Measurements from ENCODE around the gene TRRAP.

The TRRAP gene

DNA sequence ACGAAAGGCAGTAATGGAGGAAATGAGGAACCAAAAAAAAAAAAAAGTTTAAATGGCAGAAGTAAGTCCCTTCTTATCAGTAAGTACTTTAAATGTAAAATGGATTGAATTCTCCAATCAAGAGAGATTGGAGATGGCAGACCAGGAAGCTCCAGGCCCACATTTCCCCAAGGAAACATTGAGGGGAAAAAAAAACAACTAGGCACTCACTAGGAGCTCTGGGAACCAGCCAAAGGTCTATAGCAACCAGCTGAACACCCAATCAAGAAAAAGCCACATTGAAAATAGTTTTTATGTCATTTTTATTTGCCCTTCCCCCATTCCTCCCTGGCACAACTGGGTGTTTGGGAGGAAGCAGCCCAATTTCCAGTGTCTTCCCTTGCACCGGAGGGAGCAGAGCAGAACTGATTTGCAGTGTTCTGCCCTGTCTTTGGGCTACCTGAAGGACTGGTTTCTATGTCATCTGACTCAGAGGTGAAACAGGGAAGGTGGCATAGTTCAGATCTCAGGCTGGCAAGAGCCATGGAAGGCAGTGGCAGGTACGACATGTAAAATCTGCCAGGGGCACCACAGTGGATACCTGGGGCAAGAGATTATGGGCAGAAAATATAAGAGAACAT is 143.7 kb downstream of the TRRAP start:
- in situ Hi-C loops (cut with MboI; ENCODE audit: low sequenced_read_pairs) = no loop called here

DNA sequence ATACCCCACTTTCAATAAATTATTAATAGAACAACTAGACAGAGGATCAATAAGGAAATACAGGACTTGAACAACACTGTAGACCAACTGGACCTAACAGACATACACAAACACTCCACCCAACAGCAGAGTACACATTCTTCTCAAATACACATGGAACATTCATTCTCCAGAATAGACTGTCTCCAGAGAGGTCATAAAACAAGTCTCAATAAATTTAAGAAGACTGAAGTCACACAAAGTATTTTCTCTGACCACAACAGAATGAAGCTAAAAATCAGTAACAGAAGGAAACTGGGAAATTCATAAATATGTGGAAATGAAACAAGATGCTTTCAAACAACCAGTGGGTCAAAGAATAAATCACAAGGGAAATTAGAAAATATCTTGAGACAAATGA is 145.7 kb downstream of the TRRAP start:
- in situ Hi-C loops (cut with MboI; ENCODE audit: low sequenced_read_pairs) = no loop called here

DNA sequence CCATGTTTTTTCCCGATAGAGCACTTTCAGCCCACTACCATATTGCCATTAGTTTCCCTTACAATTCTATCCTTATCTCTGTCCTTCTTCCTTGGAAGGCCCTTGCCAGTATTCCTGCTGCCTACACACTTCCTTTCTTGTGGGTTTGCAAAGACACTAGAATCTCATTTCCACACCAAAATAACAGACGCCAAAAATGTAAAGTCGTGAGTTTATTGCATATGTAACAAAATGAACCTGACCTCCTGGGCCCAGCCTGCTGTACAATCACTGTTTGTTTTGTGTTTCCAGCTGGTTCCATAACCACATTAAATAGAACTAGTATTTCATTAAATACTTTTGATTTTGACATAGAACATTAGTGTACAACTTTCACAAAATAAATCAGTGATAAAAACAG is 148.9 kb downstream of the TRRAP start:
- in situ Hi-C loops (cut with MboI; ENCODE audit: low sequenced_read_pairs) = no loop called here

DNA sequence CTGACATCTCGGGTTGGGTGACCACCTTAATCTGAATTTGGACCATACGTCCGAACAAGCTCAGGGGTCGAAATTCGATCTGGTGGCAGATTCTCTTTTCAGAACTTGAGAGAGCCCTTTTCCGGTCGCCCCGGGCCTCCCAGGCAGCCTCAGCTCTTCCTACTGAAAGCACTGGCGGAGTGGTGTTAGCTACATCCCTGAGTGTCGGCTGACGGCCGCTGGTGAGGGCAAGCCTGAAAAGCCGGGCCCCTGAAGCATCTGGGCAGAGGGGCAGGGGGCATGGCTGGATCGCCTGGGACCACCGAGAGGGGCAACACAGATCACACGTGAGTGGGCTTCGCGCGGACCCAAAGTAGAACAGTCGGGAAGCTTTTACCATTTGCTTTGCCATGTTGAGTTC is 149.5 kb downstream of the TRRAP start:
- in situ Hi-C loops (cut with MboI; ENCODE audit: low sequenced_read_pairs) = no loop called here

DNA sequence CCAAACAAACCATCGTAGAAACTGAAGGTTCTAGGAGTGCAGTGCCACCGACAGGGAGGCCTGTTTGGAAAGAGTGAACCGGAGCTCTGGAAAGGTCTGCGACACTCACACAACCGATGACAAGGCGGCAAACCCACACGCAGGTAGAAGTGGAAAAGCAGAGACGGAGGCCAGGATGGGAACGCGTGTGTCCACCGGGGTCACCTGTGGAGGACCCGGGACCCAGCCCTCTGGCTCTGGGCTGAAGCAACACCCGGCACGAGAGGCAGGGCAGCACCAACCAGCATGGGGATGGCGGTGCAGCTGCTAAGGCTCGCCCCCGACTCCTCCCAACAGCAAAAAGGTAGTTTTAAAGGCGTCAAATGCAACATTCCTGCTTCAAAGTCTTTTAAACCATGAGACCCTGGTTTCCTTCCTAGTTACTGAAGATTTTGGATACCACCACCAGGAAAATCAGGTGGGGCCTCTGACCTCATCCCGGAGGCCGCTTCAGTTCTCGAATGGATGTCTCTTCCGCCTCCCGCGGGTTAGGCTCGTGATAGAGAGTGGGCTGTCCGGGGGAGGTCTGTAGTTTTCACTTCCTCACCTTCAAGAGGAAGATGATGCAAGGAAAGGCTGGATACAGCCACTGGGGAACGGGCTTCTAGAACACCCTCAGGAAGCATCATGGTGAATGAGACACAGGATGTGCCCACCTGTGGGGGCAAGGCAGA is 150.1 kb downstream of the TRRAP start:
- in situ Hi-C loops (cut with MboI; ENCODE audit: low sequenced_read_pairs) = no loop called here

DNA sequence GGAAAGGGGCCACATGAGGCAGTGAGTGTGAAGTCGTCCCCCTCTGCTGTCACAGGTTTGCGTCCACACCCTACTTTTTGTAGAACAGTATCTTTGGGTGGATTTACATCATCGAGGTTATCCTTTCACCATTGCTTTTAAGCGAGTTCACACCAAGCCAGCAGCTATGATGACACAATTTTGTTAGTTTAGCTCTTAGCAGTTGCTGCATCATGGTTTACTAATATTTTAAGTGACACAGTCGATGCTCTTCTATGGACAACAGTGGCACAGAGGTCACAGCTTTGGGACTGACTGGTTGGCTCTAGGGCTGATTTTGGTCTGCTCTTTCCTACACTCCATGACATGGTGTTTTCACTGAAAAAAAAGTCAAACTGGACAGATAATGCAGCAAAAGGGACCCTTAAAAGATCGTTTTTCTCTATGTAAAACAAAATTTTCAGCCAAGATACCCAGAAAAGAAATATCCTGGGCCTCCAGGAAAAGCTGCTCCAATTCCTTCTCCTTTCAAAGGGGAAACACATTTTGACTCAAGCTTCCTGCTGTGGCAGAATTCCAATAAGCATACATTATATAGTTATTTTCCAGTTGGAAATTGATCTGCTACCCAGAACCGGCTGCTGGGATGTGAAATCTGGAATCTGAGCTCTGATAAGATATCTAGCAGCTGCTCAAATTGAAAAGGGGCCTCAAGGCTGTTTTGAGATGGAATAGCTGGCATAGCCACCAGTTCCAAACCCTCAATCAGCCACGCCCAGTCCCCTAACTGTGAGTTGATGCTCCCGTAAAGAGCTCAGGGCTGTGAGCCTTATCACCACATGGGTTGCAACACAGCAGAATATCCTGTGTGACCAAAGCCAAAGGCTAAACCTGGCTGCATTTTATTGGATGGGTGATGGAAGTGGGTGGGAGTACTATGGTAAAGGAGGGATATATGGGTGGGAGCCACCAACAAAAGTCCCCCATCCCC is 151.4 kb downstream of the TRRAP start:
- in situ Hi-C loops (cut with MboI; ENCODE audit: low sequenced_read_pairs) = no loop called here

DNA sequence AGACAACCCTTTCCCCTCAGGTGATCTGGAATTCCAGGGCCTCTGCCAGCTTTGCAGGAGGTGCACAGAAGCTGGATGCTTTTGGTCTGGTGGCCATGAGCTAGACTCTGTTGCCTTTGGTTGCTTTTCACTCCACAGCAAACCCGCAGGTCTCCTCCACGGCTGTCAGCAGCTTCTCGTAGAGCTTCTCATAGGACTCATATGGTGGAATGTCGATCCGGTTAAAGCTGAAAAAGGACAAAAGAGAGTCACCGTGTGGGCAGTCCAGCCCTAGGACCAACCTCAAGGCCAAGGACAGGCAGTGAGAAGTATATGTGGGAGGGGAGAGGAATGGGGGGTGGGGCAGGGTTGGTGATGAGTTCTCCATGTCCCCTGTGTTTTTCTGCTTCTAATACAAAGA is 152.1 kb downstream of the TRRAP start:
- in situ Hi-C loops (cut with MboI; ENCODE audit: low sequenced_read_pairs) = no loop called here

DNA sequence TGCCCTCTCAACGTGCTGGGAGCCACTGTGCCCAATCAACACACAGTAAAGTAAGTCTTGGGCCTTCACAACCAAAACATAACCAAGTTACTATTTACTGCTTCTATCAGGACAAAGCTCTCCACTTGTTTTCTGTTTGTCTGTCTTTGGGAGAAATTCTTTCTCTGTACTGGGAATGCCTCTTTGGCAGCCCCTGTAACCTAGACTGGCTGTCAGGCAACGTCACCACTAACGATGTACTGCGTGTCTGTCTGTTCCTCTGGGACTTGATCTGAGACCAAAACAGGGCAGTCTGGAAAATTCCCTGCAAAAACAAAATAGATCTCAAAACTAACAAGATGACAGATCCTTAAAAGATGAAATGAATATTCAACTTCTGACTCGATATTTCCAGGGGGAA is 152.6 kb downstream of the TRRAP start:
- in situ Hi-C loops (cut with MboI; ENCODE audit: low sequenced_read_pairs) = no loop called here

DNA sequence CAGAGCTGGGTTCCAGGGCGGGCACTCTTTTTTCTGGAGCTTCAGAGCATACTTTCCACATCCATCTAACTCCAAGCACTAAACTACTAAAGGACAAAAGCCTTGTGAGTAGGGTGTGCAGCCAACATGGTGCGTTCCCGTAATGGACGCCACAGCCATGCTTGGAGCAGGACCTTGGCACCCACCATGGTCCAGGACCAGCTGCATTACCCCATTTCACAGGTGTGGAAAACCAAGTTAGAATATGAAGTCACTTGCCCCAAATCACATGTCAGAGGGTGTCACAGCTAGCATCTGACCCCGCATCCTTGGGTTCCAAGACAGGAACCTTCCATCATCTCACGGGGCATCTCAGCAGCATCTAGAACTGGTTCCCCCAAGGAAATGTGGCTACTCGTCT is 153.2 kb downstream of the TRRAP start:
- in situ Hi-C loops (cut with MboI; ENCODE audit: low sequenced_read_pairs) = no loop called here

DNA sequence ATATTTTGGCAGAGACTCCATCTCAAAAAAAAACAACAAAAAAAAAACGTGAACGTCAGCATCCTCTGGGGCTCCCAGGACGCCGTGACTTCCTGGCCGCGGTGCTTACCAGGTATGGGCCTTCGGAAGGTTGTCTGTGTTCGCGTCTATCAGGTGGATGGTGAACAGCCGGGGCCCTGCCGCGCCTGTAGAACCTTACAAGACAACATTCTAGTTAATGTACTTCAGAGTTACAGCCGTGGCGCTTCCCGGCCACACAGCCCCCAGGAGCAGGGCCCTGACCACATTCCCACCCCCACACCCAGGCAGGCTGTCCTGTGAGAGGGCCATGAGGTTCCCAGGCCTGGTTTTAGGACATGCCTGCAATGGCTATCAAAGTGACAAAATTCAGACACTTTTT is 154.6 kb downstream of the TRRAP start:
- in situ Hi-C loops (cut with MboI; ENCODE audit: low sequenced_read_pairs) = no loop called here

DNA sequence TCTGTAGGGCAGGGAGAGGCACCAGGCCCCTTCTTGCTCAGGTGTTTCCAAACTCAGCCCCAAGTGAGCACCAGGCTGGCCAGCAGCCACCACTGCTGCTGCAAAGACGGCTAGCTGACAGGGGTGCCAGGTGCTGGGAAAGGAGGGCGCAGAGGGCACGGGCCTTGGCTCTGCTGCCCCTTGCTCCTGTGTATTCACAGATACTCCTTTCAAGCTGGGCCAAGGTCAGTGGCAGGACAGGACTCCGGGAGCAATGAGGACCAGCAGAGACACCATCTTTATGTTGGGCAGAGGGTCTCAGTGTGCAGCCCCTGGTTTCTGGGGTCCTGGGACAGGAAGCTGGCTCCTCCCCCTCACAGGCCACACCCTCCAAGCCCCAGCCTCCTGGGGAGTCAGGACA is 155.4 kb downstream of the TRRAP start:
- in situ Hi-C loops (cut with MboI; ENCODE audit: low sequenced_read_pairs) = no loop called here

DNA sequence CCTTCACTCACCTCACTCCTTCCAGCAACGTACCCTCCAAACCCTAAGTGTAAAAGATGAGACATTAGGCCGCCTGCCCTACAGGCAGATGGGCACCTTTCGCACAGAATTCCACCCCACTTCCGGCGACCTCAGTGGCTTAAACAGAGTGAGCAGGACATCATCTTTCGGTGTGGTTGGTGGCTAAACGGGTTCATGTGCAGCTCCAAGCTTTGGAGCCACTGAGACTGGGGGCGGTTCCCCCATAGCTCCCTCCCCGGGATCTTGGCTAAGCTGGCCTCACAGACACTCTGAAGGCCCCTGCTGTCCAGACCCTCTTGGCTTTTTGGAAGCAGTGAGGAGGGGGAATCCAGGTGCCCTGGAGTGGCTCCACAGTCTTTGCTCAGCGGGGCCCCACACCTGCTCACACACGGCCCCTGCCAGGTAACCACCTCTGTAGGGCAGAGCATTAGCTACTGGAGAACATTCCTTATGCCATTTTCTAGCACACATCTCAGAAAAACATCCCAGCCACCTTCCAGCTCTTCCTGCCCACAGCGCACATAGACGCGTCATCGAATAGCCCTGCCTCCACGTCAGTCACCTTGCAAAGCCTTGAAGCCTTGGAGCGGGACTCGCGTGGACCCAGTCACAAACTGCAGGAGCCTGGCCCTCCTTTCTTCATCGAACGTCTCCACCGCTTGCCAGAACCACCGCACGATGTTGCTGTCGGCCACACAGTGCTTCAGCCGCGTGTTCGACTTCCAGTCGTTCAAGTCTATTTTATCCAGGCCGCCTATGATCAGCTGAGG is 156.8 kb downstream of the TRRAP start:
- in situ Hi-C loops (cut with MboI; ENCODE audit: low sequenced_read_pairs) = no loop called here

DNA sequence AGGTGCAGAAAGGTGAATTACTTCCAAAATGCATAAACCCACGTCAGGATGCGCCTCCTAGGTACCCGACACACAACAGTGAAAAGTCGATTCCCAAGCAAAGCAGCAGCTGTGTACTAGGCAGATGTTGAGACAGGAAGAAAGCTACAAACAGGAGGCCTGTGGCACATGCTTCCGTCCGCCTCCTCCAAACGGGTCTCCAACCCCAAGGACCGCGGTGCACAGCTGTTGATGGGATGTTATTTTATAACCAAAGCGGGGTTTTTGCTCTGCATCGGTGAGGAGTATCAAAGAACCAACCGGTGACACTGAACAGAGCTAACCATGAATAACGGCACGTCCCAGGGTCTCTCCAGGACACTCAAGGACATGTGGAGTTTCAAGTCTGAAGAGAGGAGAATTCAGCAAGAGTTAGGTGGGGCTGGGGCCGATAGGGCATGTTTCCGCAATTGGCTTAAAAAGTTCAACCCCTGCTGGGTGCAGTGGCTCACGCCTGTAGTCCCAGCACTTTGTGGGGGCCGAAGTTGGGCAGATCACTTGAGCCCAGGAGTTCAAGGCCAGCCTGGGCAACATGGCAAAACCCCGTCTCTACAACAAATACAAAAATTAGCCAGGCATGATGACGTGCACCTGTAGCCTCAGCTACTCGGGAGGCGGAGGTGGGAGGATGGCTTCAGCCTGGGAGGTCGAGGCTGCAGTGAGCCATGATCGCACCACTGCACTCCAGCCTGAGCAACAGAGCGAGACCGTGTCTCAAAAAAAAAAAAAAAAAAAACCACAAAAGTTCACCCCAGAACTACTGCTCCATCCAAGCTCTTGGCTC is 157.6 kb downstream of the TRRAP start:
- in situ Hi-C loops (cut with MboI; ENCODE audit: low sequenced_read_pairs) = no loop called here

DNA sequence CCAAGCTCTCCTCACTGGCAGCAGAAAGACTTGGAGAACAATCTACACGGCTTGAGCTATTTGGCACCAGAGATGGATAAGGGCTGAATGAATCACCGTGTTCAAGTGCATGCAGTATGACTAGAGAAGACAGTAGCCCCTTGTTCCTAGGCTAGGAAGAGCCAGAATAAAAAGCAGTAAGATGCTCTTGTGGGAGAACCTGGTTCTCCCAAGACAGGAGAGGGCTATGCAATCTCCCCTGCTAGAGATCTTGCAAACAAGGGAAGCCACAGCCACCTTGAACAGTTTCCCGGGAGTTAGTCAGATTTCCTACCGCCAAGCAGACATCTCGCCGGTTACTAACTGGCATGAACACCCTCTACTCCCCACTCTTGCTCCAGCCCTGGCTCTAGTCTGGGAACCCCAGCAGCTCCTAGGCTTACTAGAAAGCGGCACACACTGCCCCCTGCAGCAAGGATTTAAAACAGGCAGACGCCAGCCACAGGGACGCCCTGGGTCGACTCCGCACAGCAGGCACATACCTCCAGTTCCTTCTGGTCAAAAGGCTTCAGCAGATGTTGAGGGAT is 158.3 kb downstream of the TRRAP start:
- in situ Hi-C loops (cut with MboI; ENCODE audit: low sequenced_read_pairs) = no loop called here

DNA sequence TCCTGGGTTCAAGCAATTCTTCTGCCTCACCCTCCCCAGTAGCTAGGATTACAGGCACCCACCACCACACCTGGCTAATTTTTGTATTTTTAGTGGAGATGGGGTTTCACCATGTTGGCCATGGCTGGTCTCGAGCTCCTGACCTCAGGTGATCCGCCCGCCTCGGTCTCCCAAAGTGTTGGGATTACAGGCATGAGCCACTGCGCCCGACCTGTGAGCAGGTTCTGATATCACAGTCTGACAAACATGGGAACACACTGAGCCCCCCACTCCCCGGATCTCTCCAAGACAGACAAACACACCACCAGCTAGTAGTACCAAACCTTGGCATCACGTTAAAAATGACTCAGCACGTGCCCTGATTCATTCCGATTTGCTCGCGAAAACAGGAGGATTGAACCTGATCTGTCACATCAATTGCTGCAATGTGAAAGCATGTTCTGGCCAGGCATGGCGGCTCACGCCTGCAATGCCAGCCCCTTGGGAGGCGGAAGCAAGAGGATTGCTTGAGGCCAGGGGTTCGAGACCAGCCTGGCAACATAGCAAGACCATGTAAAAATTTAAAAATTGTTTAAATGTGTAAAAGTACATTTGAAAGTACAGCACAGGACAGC is 159.1 kb downstream of the TRRAP start:
- in situ Hi-C loops (cut with MboI; ENCODE audit: low sequenced_read_pairs) = no loop called here

DNA sequence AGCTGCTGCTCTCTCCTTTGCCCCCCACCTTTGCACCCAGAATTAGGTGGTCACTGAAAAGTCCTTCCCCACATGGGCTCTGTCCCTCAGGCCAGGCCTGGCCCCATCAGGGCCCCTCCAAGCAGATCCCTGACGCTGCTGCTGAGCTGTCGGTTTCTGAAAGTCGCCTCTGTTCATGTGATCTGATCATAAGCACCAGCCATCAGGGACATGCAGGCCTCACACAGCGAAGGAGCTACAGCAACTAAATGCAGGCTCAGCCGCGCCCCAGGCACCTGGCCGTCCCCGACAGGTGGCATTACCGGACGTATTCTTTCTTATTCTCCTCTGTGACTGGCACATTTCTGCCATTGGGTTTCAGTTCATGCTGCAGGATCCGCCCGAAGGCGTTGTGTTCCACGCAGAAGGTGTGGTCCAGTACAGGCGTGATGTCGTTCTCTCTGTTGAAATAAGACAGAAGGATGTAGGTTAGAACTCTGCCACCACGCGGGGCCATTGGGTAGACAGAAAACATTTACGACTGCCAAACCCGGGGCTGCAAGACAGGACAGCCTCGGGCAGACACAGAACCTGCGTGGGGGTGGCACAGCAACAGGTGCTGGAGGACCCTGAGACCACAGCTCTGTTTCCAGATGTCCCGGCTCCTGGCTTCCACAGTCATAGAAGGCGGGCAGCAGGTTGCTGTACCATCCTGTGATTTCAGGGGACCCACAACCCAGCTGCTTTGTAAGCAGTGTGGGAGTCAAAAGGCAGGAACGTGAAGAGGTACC is 159.9 kb downstream of the TRRAP start:
- in situ Hi-C loops (cut with MboI; ENCODE audit: low sequenced_read_pairs) = no loop called here

DNA sequence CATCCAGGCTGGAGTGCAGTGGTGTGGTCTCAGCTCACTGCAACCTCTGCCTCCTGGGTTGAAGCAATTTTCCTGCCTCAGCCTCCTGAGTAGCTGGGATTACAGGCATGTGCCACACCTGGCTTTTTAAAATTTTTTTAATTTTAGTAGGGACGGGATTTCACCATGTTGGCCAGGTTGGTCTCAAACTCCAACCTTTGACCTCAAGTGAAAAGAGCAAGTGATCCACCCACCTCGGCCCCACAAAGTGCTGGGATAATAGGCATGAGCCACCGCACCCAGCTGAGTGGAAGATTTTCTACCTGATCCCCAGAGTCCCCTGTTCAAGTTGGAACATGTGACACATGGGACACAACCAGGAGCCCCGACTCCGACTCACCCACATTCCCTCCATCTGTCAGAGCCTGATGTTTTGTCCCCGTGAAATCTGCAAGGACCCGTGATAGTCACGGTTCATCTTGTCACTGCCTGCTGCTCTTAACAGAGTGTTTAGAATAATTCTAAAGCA is 161.1 kb downstream of the TRRAP start:
- in situ Hi-C loops (cut with MboI; ENCODE audit: low sequenced_read_pairs) = no loop called here
